ENCODE results near the gene LPCAT2. TPM values are rescaled to one million over a fixed set of nuclear protein-coding genes. Genes with fewer than 3 reads are reported as not detected.

LPCAT2 gene
- polyA plus RNA-seq, 1 donor from 2014 or later: 0.59 TPM

- Histone ChIP-seq H3K36me3 (ENCODE audit: insufficient read depth, low read length) (no peaks in the 10 kb centered on the region), H4K20me1 (ENCODE audit: insufficient read depth) (no peaks in the 10 kb centered on the region), H3K27me3 (ENCODE audit: insufficient read depth, low read depth, low read length) (no peaks in the 10 kb centered on the region), H3F3A (ENCODE audit: insufficient read depth, low read length, poor library complexity, severe bottlenecking) (no peaks in the 10 kb centered on the region), H3K4me3 (ENCODE audit: low read length) (no peak overlapping the region), H3K4me2 (ENCODE audit: low read length) (no peak overlapping the region), H2AFZ (ENCODE audit: low read depth, low read length) (no peak overlapping the region), H3K79me2 (replicated peaks; ENCODE audit: insufficient read depth, low read length) (no peaks in the 10 kb centered on the region), H3K27ac (ENCODE audit: low read length) (no peak overlapping the region), H3K9me2 (ENCODE audit: insufficient read depth, low read length) (no peaks in the 10 kb centered on the region), H3K9me3 (ENCODE audit: low read length) (peaks cover 3% of the 10 kb centered on the region), H3K9ac (ENCODE audit: low read length) (no peak overlapping the region)
- TF ChIP-seq MXI1 (conservative IDR thresholded peaks at IDR 0.05; ENCODE audit: poor library complexity, severe bottlenecking): no peak
- TF ChIP-seq REST (IDR thresholded peaks at IDR 0.05; ENCODE audit: borderline replicate concordance): no peak
- no peak for TF ChIP-seq EZH2 (IDR thresholded peaks at IDR 0.05; ENCODE audit: borderline replicate concordance, insufficient read depth, low read length, poor library complexity, severe bottlenecking)
- TF ChIP-seq RAD21 (conservative IDR thresholded peaks at IDR 0.05): no peak
- TF ChIP-seq TAF1 (IDR thresholded peaks at IDR 0.05; ENCODE audit: low read depth): no peak
- TF ChIP-seq SMC3 (conservative IDR thresholded peaks at IDR 0.05; ENCODE audit: poor library complexity): no peak
- TF ChIP-seq POLR2AphosphoS5 (IDR thresholded peaks at IDR 0.05): no peak
- TF ChIP-seq EP300 (conservative IDR thresholded peaks at IDR 0.05; ENCODE audit: poor library complexity, severe bottlenecking): no peak
These were observed 43.7 kb downstream of the LPCAT2 start for GRCh38 chr16:55552621-55553020.

GRCh38 chr16:55555436-55555835 lies 46.6 kb downstream of the LPCAT2 start:
- Histone ChIP-seq H3K4me2 (ENCODE audit: low read length) (no peak overlapping the region), H3K79me2 (replicated peaks; ENCODE audit: insufficient read depth, low read length) (no peaks in the 10 kb centered on the region), H3K9me2 (ENCODE audit: insufficient read depth, low read length) (no peaks in the 10 kb centered on the region), H3K27me3 (ENCODE audit: insufficient read depth, low read depth, low read length) (no peaks in the 10 kb centered on the region), H3K27ac (ENCODE audit: low read length) (no peak overlapping the region), H3K36me3 (ENCODE audit: insufficient read depth, low read length) (no peaks in the 10 kb centered on the region), H2AFZ (ENCODE audit: low read depth, low read length) (no peak overlapping the region), H3K9me3 (ENCODE audit: low read length) (peaks cover 3% of the 10 kb centered on the region), H3K4me3 (ENCODE audit: low read length) (no peak overlapping the region), H3F3A (ENCODE audit: insufficient read depth, low read length, poor library complexity, severe bottlenecking) (no peaks in the 10 kb centered on the region), H3K9ac (ENCODE audit: low read length) (no peak overlapping the region), H4K20me1 (ENCODE audit: insufficient read depth) (no peaks in the 10 kb centered on the region)
- TF ChIP-seq MXI1 (conservative IDR thresholded peaks at IDR 0.05; ENCODE audit: poor library complexity, severe bottlenecking) (no peak), SMC3 (conservative IDR thresholded peaks at IDR 0.05; ENCODE audit: poor library complexity) (no peak), RAD21 (conservative IDR thresholded peaks at IDR 0.05) (no peak), EZH2 (IDR thresholded peaks at IDR 0.05; ENCODE audit: borderline replicate concordance, insufficient read depth, low read length, poor library complexity, severe bottlenecking) (no peak), CTCF (IDR thresholded peaks at IDR 0.05; ENCODE audit: poor library complexity, severe bottlenecking) (no peak), EP300 (conservative IDR thresholded peaks at IDR 0.05; ENCODE audit: poor library complexity, severe bottlenecking) (no peak), POLR2AphosphoS5 (IDR thresholded peaks at IDR 0.05) (no peak), TAF1 (IDR thresholded peaks at IDR 0.05; ENCODE audit: low read depth) (no peak), REST (IDR thresholded peaks at IDR 0.05; ENCODE audit: borderline replicate concordance) (no peak)

All from neural cell (in vitro differentiated cells).